Measurements from ENCODE around the gene TEKT2. TPM values are rescaled to one million over a fixed set of nuclear protein-coding genes. Genes with fewer than 3 reads are reported as not detected.

Gene TEKT2
- total and polyA plus RNA-seq, 2 of the 8 experiments (the other 6 are each of a cell fraction or from before 2014, with no cell fraction given) = 1.6 to 1.7 TPM

DNA sequence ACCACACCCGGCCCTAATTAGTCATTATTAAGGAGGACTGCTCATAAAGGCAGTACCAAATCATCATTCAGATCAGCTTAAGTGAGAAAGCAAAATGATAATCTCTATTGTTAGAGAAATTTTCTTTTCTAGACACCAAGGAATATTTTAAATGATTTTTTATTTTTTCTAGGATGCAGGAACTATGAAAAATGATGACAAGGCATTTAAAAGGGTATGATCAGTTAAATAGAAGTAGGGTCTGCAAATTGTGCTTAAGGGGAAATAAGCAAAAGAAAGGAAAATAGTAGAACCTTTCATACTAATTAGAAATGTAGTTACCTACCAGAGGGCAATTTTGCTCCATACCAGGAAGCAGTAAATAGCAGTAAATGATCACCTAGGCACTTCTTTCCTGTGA is 21.6 kb upstream of the TEKT2 start:
- H3K79me2 ChIP-seq (ENCODE audit: control insufficient read depth in 1 of 2, insufficient read depth in 2 of 2, low read length in 2 of 2) = no peaks in the 10 kb centered on the region
- H3K4ac ChIP-seq (replicated peaks; ENCODE audit: insufficient read length, low read depth, low read length) = no peak overlapping the region
- no peak overlapping the region for H2AFZ ChIP-seq (ENCODE audit: low read length)
- no peak overlapping the region for H3K27ac ChIP-seq (ENCODE audit: low read depth, low read length)
- no peak overlapping the region for H2BK20ac ChIP-seq (ENCODE audit: low read length)
- no peaks in the 10 kb centered on the region for H3K27me3 ChIP-seq (replicated peaks in 1 of 4; ENCODE audit: control insufficient read depth in 3 of 4, extremely low read depth in 1 of 4, insufficient read depth in 3 of 4, low read length in 3 of 4)
- ChIA-PET CTCF (ENCODE audit: partially characterized antibody) (no interaction called here), POLR2A (ENCODE audit: partially characterized antibody) (no interaction called here)
- no peak overlapping the region for H3K23ac ChIP-seq (ENCODE audit: insufficient read length)
- H3K36me3 ChIP-seq (ENCODE audit: control insufficient read depth in 2 of 4, insufficient read depth in 4 of 4, low read length in 3 of 4) = no peaks in the 10 kb centered on the region
- FAIRE-seq (no peak), DNase-seq (ENCODE audit: low read depth in 1 of 2, low spot score in 2 of 2) (no peak)
- H3K18ac ChIP-seq (ENCODE audit: extremely low read depth, low read length) = no peak overlapping the region
- TF ChIP-seq ATF3 (IDR thresholded peaks at IDR 0.05; ENCODE audit: insufficient read depth, low read depth, low read length) = no peak
- peak; percentile 80; the same call in 1 of the 2 replicates for TF ChIP-seq MAFK (IDR thresholded peaks at IDR 0.05; ENCODE audit: low read depth, low read length)
- H3K79me1 ChIP-seq (ENCODE audit: low read depth, low read length) = no peaks in the 10 kb centered on the region
- no peak overlapping the region for H4K5ac ChIP-seq (ENCODE audit: insufficient read length, low read depth, low read length)
- H2AK5ac ChIP-seq (ENCODE audit: low read depth, low read length) = no peak overlapping the region
- no peak overlapping the region for H3K14ac ChIP-seq (ENCODE audit: insufficient read length)
- H4K20me1 ChIP-seq (replicated peaks in 1 of 2; ENCODE audit: control insufficient read depth in 1 of 2, insufficient read depth in 2 of 2, low read length in 2 of 2) = no peaks in the 10 kb centered on the region
- no peak overlapping the region for H2BK120ac ChIP-seq (replicated peaks; ENCODE audit: low read depth, low read length)
- H3K4me1 ChIP-seq (replicated peaks in 1 of 4; ENCODE audit: control insufficient read depth in 3 of 4, insufficient read depth in 4 of 4, low read length in 3 of 4) = no peaks in the 10 kb centered on the region
- H4K8ac ChIP-seq (ENCODE audit: extremely low read depth, insufficient read depth, low read length) = no peak overlapping the region
- H2BK5ac ChIP-seq (ENCODE audit: low read depth, low read length) = no peak overlapping the region
- H3K4me3 ChIP-seq (ENCODE audit: extremely low read depth in 1 of 4, insufficient read depth in 2 of 4, low read depth in 3 of 4, low read length in 4 of 4) = no peak overlapping the region
- H3K4me2 ChIP-seq (ENCODE audit: insufficient read depth in 1 of 2, low read depth in 2 of 2, low read length in 2 of 2) = no peak overlapping the region
- H3K9me3 ChIP-seq (ENCODE audit: insufficient read depth in 2 of 2, low read depth in 1 of 2, low read length in 1 of 2) = no peaks in the 10 kb centered on the region
- no peak overlapping the region for H2BK15ac ChIP-seq (ENCODE audit: low read length)
- no peak overlapping the region for H4K91ac ChIP-seq (replicated peaks; ENCODE audit: insufficient read length, low read length)
- WGBS, 2 experiments (ENCODE audit: extremely low coverage in 1 of 2, insufficient coverage in 1 of 2, insufficient read length in 1 of 2, insufficient replicate concordance in 2 of 2, low coverage in 1 of 2, low lambda C conversion rate in 2 of 2, missing lambda C conversion rate in 1 of 2) = 79% methylated on average over 1 of the region's 1 CpG; no CpG with 5 or more reads in 1 of the 2 experiments
- no peaks in the 10 kb centered on the region for H3K23me2 ChIP-seq (ENCODE audit: low read depth, low read length)
- no peak overlapping the region for H3K9ac ChIP-seq (replicated peaks in 1 of 4; ENCODE audit: extremely low read depth in 1 of 4, low read depth in 3 of 4, low read length in 3 of 4)
- H3K56ac ChIP-seq (replicated peaks; ENCODE audit: insufficient read length, low read depth, low read length) = no peak overlapping the region
- no peak overlapping the region for H2BK12ac ChIP-seq (ENCODE audit: low read depth, low read length)
